WTC11 (cell line): ENCODE measurements around the gene SYTL5. TPM values are rescaled to one million over a fixed set of nuclear protein-coding genes. Genes with fewer than 3 reads are reported as not detected.

Experiments used
- ATAC-seq: fragments of 200-7000 bp; cut with Tn5 transposase; 2 replicates; pipeline ENCODE4 v1.10.0; 2021; ENCODE audit warnings: mild to moderate bottlenecking, moderate library complexity
- CTCF ChIA-PET: fragments of 300-600 bp; sonication (Branson Sonifier 250); formaldehyde crosslinking; loops from one replicate; lab custom pipeline; 2021; ENCODE audit warnings: antibody characterized with exemption; lab: Charles Lee
- POLR2A ChIA-PET: fragments of 350-600 bp; sonication (Branson Sonifier 250); formaldehyde crosslinking; loops from one replicate; lab custom pipeline; 2021; ENCODE audit warnings: antibody characterized with exemption; lab: Charles Lee
- DNase-seq: peaks from one replicate; pipeline ENCODE4 v3.0.0; 2021; ENCODE audit warnings: low spot score
- H3K27ac Mint-ChIP-seq: 2 replicates; pipeline ENCODE4 v1.8.0; 2021; ENCODE audit warnings: mixed read lengths
- H3K27me3 Mint-ChIP-seq: 2 replicates; pipeline ENCODE4 v1.8.0; 2021; ENCODE audit warnings: low read depth, mild to moderate bottlenecking, moderate library complexity, mixed read lengths
- H3K36me3 Mint-ChIP-seq: 2 replicates; pipeline ENCODE4 v1.8.0; 2021; ENCODE audit warnings: mixed read lengths
- H3K4me1 Mint-ChIP-seq: 2 replicates; pipeline ENCODE4 v1.8.0; 2022; ENCODE audit warnings: mixed read lengths
- H3K4me3 Mint-ChIP-seq: 2 replicates; pipeline ENCODE4 v1.8.0; 2021; ENCODE audit warnings: mild to moderate bottlenecking, moderate library complexity, mixed read lengths
- H3K9me3 Mint-ChIP-seq: 2 replicates; pipeline ENCODE4 v1.8.0; 2021; ENCODE audit warnings: mixed read lengths
- AR ChIP-seq: fragments of 250-450 bp; sonication (Bioruptor Pico); IDR thresholded peaks from 2 replicates; pipeline ENCODE4 v1.9.0; 2021; ENCODE audit warnings: mild to moderate bottlenecking
- ATF3 ChIP-seq: sonication (generic); formaldehyde crosslinking; conservative IDR thresholded peaks from 2 replicates; pipeline ENCODE4 v1.8.1; 2022; ENCODE audit warnings: mild to moderate bottlenecking, missing genetic modification reagents
- ATF6 ChIP-seq: sonication (generic); formaldehyde crosslinking; IDR thresholded peaks from 2 replicates; pipeline ENCODE4 v1.8.1; 2023; ENCODE audit warnings: mild to moderate bottlenecking, missing genetic modification reagents
- CREB1 ChIP-seq: sonication (generic); formaldehyde crosslinking; IDR thresholded peaks from 2 replicates; pipeline ENCODE4 v1.8.0; 2023; ENCODE audit warnings: mild to moderate bottlenecking, missing genetic modification reagents
- E2F1 ChIP-seq: sonication (generic); formaldehyde crosslinking; IDR thresholded peaks from 2 replicates; pipeline ENCODE4 v1.8.0; 2022; ENCODE audit warnings: mild to moderate bottlenecking, missing genetic modification reagents
- ETV6 ChIP-seq: sonication (generic); formaldehyde crosslinking; IDR thresholded peaks from 2 replicates; pipeline ENCODE4 v1.8.1; 2022; ENCODE audit warnings: mild to moderate bottlenecking, missing genetic modification reagents
- FOXK1 ChIP-seq: sonication (generic); formaldehyde crosslinking; IDR thresholded peaks from 2 replicates; pipeline ENCODE4 v1.8.0; 2022; ENCODE audit warnings: mild to moderate bottlenecking, moderate library complexity, missing genetic modification reagents
- FOXP1 ChIP-seq: sonication (generic); formaldehyde crosslinking; IDR thresholded peaks from 2 replicates; pipeline ENCODE4 v1.8.0; 2022; ENCODE audit warnings: missing genetic modification reagents, mild to moderate bottlenecking, moderate library complexity, borderline replicate concordance
- GABPB1 ChIP-seq: sonication (generic); formaldehyde crosslinking; IDR thresholded peaks from 2 replicates; pipeline ENCODE4 v1.8.1; 2023; ENCODE audit warnings: mild to moderate bottlenecking, missing genetic modification reagents
- HMGXB4 ChIP-seq: sonication (generic); formaldehyde crosslinking; IDR thresholded peaks from 2 replicates; pipeline ENCODE4 v1.8.1; 2023; ENCODE audit warnings: mild to moderate bottlenecking, moderate library complexity, missing genetic modification reagents
- NFYB ChIP-seq: sonication (generic); formaldehyde crosslinking; conservative IDR thresholded peaks from 2 replicates; pipeline ENCODE4 v1.8.0; 2022; ENCODE audit warnings: low read depth, missing genetic modification reagents
- NR2C2 ChIP-seq: sonication (generic); formaldehyde crosslinking; IDR thresholded peaks from 2 replicates; pipeline ENCODE4 v1.8.0; 2022; ENCODE audit warnings: mild to moderate bottlenecking, missing genetic modification reagents
- PREB ChIP-seq: sonication (generic); formaldehyde crosslinking; IDR thresholded peaks from 2 replicates; pipeline ENCODE4 v1.8.1; 2022; ENCODE audit warnings: mild to moderate bottlenecking, missing genetic modification reagents, moderate library complexity, borderline replicate concordance
- RORB ChIP-seq: fragments of 250-450 bp; sonication (Bioruptor Pico); IDR thresholded peaks from 2 replicates; pipeline ENCODE4 v1.9.0; 2021; ENCODE audit warnings: mild to moderate bottlenecking
- SMAD4 ChIP-seq: sonication (generic); formaldehyde crosslinking; IDR thresholded peaks from 2 replicates; pipeline ENCODE4 v1.8.0; 2022; ENCODE audit warnings: mild to moderate bottlenecking, missing genetic modification reagents
- SP1 ChIP-seq: sonication (generic); formaldehyde crosslinking; conservative IDR thresholded peaks from 2 replicates; pipeline ENCODE4 v1.8.1; 2022; ENCODE audit warnings: missing genetic modification reagents
- STAT6 ChIP-seq: sonication (generic); formaldehyde crosslinking; conservative IDR thresholded peaks from 2 replicates; pipeline ENCODE4 v1.8.1; 2023; ENCODE audit warnings: mild to moderate bottlenecking, low read depth, missing genetic modification reagents, moderate library complexity
- ZNF121 ChIP-seq: sonication (generic); formaldehyde crosslinking; IDR thresholded peaks from 2 replicates; pipeline ENCODE4 v1.8.0; 2023; ENCODE audit warnings: missing genetic modification reagents
- ZNF219 ChIP-seq: sonication (generic); formaldehyde crosslinking; IDR thresholded peaks from 2 replicates; pipeline ENCODE4 v1.8.0; 2023; ENCODE audit warnings: missing genetic modification reagents, mild to moderate bottlenecking, borderline replicate concordance
- ZNF263 ChIP-seq: sonication (generic); formaldehyde crosslinking; IDR thresholded peaks from 2 replicates; pipeline ENCODE4 v1.8.1; 2022; ENCODE audit warnings: low read depth, mild to moderate bottlenecking, moderate library complexity, missing genetic modification reagents
- total RNA-seq: library from RNA; stranded (reverse); gene quantifications from 3 replicates; pipeline ENCODE4 v1.2.3, GENCODE V29; 2021

Gene SYTL5
- total RNA-seq, 1 experiment from 2014 or later, result 0.26 TPM

GRCh38 chrX:38170556-38170955 is 164.2 kb downstream of the SYTL5 start:
- no peak overlapping the region for H3K4me3 Mint-ChIP-seq
- DNase-seq (no peak), ATAC-seq (no peak)
- H3K36me3 Mint-ChIP-seq, result no peaks in the 10 kb centered on the region
- ChIA-PET POLR2A (interaction anchor here (0.6 kb wide), 1 partner anchor 157 kb away, joined by 3 read pairs; no protein-coding TSS in a partner anchor), CTCF (interaction anchor here (0.5 to 1.1 kb wide), 2 partner anchors 425 to 440 kb away, joined by 3 read pairs; no protein-coding TSS in a partner anchor)
- H3K27me3 Mint-ChIP-seq, result no peaks in the 10 kb centered on the region; the same call in 1 of the 2 replicates
- peaks cover 10% of the 10 kb centered on the region for H3K4me1 Mint-ChIP-seq
- no peak for TF ChIP-seq ATF3 (CRISPR knock-in tag)
- TF ChIP-seq CREB1 (CRISPR knock-in tag), result no peak
- no peak for TF ChIP-seq FOXP1 (CRISPR knock-in tag)
- no peak for TF ChIP-seq RORB (CRISPR knock-in tag)
- TF ChIP-seq AR (CRISPR knock-in tag), result no peak
- no peak for TF ChIP-seq E2F1 (CRISPR knock-in tag)
- TF ChIP-seq GABPB1, result no peak
- H3K9me3 Mint-ChIP-seq, result no peaks in the 10 kb centered on the region
- no peak overlapping the region for H3K27ac Mint-ChIP-seq

GRCh38 chrX:38172596-38172995 is 166.2 kb downstream of the SYTL5 start:
- H3K9me3 Mint-ChIP-seq, result no peaks in the 10 kb centered on the region
- CTCF ChIA-PET, result no interaction called here
- no peak for TF ChIP-seq STAT6
- TF ChIP-seq, all 79 proteins: peak for 0
- DNase-seq (no peak), ATAC-seq (no peak)
- Mint-ChIP-seq H3K27me3 (no peaks in the 10 kb centered on the region; the same call in 1 of the 2 replicates), H3K4me3 (no peak overlapping the region), H3K36me3 (no peaks in the 10 kb centered on the region), H3K4me1 (peaks cover 10% of the 10 kb centered on the region), H3K27ac (no peak overlapping the region)
- POLR2A ChIA-PET, result no interaction called here

- Mint-ChIP-seq H3K27me3 (no peaks in the 10 kb centered on the region; the same call in 1 of the 2 replicates), H3K36me3 (no peaks in the 10 kb centered on the region), H3K4me3 (no peak overlapping the region), H3K9me3 (no peaks in the 10 kb centered on the region), H3K27ac (no peak overlapping the region), H3K4me1 (peaks cover 15% of the 10 kb centered on the region)
- DNase-seq (peak; percentile 39), ATAC-seq (peak; percentile 98)
- CTCF ChIA-PET, result interaction anchor here (0.8 to 1.5 kb wide), 4 partner anchors 8 to 430 kb away, joined by 3 to 4 read pairs (median 3); partner anchors contain the start of gene RPGR
- POLR2A ChIA-PET, result no interaction called here
- TF ChIP-seq NR2C2 (CRISPR knock-in tag) (no peak), ZNF219 (CRISPR knock-in tag) (no peak), RORB (CRISPR knock-in tag) (no peak), SP1 (CRISPR knock-in tag) (no peak), PREB (CRISPR knock-in tag) (no peak), ZNF121 (CRISPR knock-in tag) (no peak), ETV6 (CRISPR knock-in tag) (no peak), ATF6 (CRISPR knock-in tag) (no peak), NFYB (CRISPR knock-in tag) (no peak), FOXK1 (no peak), CREB1 (CRISPR knock-in tag) (no peak), SMAD4 (CRISPR knock-in tag) (no peak), HMGXB4 (CRISPR knock-in tag) (no peak), ZNF263 (CRISPR knock-in tag) (no peak)
These were observed 168.8 kb downstream of the SYTL5 start for GRCh38 chrX:38175139-38175538.
